Keratinocyte (primary cell): ENCODE measurements around the gene NFAT5. TPM values are rescaled to one million over a fixed set of nuclear protein-coding genes. Genes with fewer than 3 reads are reported as not detected.

ENCODE experiments used
- DNase-seq: peaks from one replicate; pipeline ENCODE4 v3.0.0-alpha.2; 2011; ENCODE audit warnings: low read depth, missing footprints, low spot score
- FAIRE-seq: peaks from 2 replicates; lab custom pipeline; 2011; peaks lifted over from hg19 to GRCh38; lab: Jason Lieb, UNC
- H2AFZ ChIP-seq: 2 replicates; pipeline ENCODE4 v1.6.0; 2012; ENCODE audit warnings: low read length, control low read depth, inconsistent platforms; ENCODE audit not compliant: control insufficient read depth
- H3K27ac ChIP-seq: 2 replicates; pipeline ENCODE4 v1.5.1; 2011; ENCODE audit warnings: low read length; ENCODE audit not compliant: control insufficient read depth, insufficient read depth
- H3K27me3 ChIP-seq: 3 replicates; pipeline ENCODE4 v1.6.0; 2011; ENCODE audit warnings: low read length; ENCODE audit not compliant: control insufficient read depth, insufficient read depth; ENCODE audit errors: extremely low read depth
- H3K36me3 ChIP-seq, 2 experiments: 2 replicates in 1 of 2; 3 replicates in 1 of 2; pipeline ENCODE4 v1.5.1; 2011; ENCODE audit warnings: low read length in 2 of 2, mild to moderate bottlenecking in 1 of 2; ENCODE audit not compliant: control insufficient read depth in 2 of 2, insufficient read depth in 2 of 2; ENCODE audit errors: extremely low read depth in 1 of 2
- H3K4me1 ChIP-seq: 3 replicates; pipeline ENCODE4 v1.5.1; 2011; ENCODE audit warnings: low read length; ENCODE audit not compliant: control insufficient read depth, insufficient read depth; ENCODE audit errors: extremely low read depth
- H3K4me2 ChIP-seq: 3 replicates; pipeline ENCODE4 v1.6.0; 2011; ENCODE audit warnings: low read depth, low read length; ENCODE audit not compliant: control insufficient read depth, insufficient read depth; ENCODE audit errors: extremely low read depth
- H3K4me3 ChIP-seq, 3 experiments: fragments of 200-600 bp in 1 of 3; sonication (generic) in 1 of 3; 2 replicates in 2 of 3; 3 replicates in 1 of 3; pipeline ENCODE4 v1.5.1; 2011 to 2016; ENCODE audit warnings: low read length in 3 of 3, mild to moderate bottlenecking in 3 of 3, control low read depth in 2 of 3, inconsistent platforms in 1 of 3, low read depth in 1 of 3, mixed read lengths in 1 of 3, mixed run types in 1 of 3, moderate library complexity in 1 of 3; ENCODE audit not compliant: control insufficient read depth in 2 of 3, insufficient read depth in 2 of 3; ENCODE audit errors: extremely low read depth in 1 of 3
- H3K79me2 ChIP-seq: 2 replicates; pipeline ENCODE4 v1.6.0; 2012; ENCODE audit warnings: low read length; ENCODE audit not compliant: control insufficient read depth, insufficient read depth
- H3K9ac ChIP-seq: 3 replicates; pipeline ENCODE4 v1.6.0; 2011; ENCODE audit warnings: low read length; ENCODE audit not compliant: control insufficient read depth, insufficient read depth; ENCODE audit errors: extremely low read depth
- H3K9me1 ChIP-seq: 3 replicates; pipeline ENCODE4 v1.6.0; 2011; ENCODE audit warnings: low read length; ENCODE audit not compliant: control insufficient read depth, insufficient read depth; ENCODE audit errors: extremely low read depth
- H3K9me3 ChIP-seq: 2 replicates; pipeline ENCODE4 v1.5.1; 2012; ENCODE audit warnings: low read depth, low read length; ENCODE audit not compliant: control insufficient read depth
- H4K20me1 ChIP-seq: 3 replicates; pipeline ENCODE4 v1.6.0; 2011; ENCODE audit warnings: low read length; ENCODE audit not compliant: control insufficient read depth, insufficient read depth; ENCODE audit errors: extremely low read depth
- EZH2 ChIP-seq: IDR thresholded peaks from one replicate; pipeline ENCODE4 v1.6.1; 2012; ENCODE audit warnings: inconsistent platforms, mild to moderate bottlenecking, low read length, moderate library complexity
- dilution Hi-C: fragments of 300-500 bp; cut with MboI; formaldehyde crosslinking; loops from one replicate; pipeline ENCODE4 v1.7.0; 2020; ENCODE audit warnings: low sequenced_read_pairs; ENCODE audit not compliant: extremely low pct_ligation_motif_present
- polyA plus RNA-seq, 5 experiments: library from polyadenylated mRNA; depleted of rRNA in 3 of 5; stranded (reverse) in 3 of 5; stranded (forward) in 1 of 5; unstranded in 1 of 5; fragments of >200 nt; gene quantifications; 1 replicate in 1 of 5; 2 replicates in 3 of 5; 3 replicates in 1 of 5; pipeline versions ENCODE4 v1.2.1 to v1.2.3, GENCODE V29; 2011 to 2012; ENCODE audit warnings: missing spikeins in 2 of 5, low read depth in 1 of 5, low replicate concordance in 1 of 5
- TF ChIP-seq, protein P1 (sequence below), 3 experiments: IDR thresholded peaks in 1 of 3; conservative IDR thresholded peaks in 1 of 3; optimal IDR thresholded peaks in 1 of 3; 2 replicates in 2 of 3; 3 replicates in 1 of 3; pipeline versions ENCODE3 to v1.5.1; 2011; ENCODE audit warnings: low read length in 3 of 3, mild to moderate bottlenecking in 3 of 3, moderate library complexity in 2 of 3, control low read depth in 1 of 3, inconsistent platforms in 1 of 3; ENCODE audit not compliant: insufficient read depth in 2 of 3; ENCODE audit errors: extremely low read depth in 1 of 3

NFAT5 gene
- polyA plus RNA-seq, 1 donor (not counting 4 experiments of a cell fraction or from before 2014, with no cell fraction given): 24.9 TPM

DNA sequence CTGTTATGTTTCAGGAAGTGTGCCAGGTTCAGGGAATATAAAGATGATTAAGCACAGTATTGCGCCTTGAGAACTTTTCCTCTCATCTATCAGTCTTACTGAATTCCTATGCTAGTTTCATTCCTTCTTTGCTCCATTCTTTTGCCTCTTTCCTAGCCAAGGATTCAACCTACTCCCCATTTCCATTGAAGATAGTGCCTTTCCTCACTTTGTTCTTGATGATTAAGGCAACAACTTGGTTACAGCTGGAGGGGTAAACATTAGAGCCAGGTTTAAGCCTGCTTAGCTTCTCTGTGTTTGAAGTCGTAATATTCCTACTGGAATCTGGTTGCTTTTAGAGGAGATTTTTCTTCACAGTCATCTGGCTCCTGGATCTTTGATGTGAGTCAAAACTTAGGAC lies 85.5 kb downstream of the NFAT5 start:
- Histone ChIP-seq H3K27me3 (no peaks in the 10 kb centered on the region), H3K79me2 (peaks cover 8% of the 10 kb centered on the region), H3K36me3 (peaks cover 17 to 29% of the 10 kb centered on the region in 2 experiments), H3K4me2 (no peak overlapping the region), H3K4me3 (no peak overlapping the region), H3K4me1 (no peaks in the 10 kb centered on the region), H4K20me1 (no peaks in the 10 kb centered on the region), H3K27ac (no peak overlapping the region), H2AFZ (no peak overlapping the region), H3K9me3 (no peaks in the 10 kb centered on the region), H3K9me1 (no peaks in the 10 kb centered on the region), H3K9ac (no peak overlapping the region)
- FAIRE-seq: no peak
- DNase-seq: no peak
- dilution Hi-C loops: no loop called here
- TF ChIP-seq, protein P1, sequence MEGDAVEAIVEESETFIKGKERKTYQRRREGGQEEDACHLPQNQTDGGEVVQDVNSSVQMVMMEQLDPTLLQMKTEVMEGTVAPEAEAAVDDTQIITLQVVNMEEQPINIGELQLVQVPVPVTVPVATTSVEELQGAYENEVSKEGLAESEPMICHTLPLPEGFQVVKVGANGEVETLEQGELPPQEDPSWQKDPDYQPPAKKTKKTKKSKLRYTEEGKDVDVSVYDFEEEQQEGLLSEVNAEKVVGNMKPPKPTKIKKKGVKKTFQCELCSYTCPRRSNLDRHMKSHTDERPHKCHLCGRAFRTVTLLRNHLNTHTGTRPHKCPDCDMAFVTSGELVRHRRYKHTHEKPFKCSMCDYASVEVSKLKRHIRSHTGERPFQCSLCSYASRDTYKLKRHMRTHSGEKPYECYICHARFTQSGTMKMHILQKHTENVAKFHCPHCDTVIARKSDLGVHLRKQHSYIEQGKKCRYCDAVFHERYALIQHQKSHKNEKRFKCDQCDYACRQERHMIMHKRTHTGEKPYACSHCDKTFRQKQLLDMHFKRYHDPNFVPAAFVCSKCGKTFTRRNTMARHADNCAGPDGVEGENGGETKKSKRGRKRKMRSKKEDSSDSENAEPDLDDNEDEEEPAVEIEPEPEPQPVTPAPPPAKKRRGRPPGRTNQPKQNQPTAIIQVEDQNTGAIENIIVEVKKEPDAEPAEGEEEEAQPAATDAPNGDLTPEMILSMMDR (optimal IDR thresholded peaks at IDR 0.05 in 1 of 3, IDR thresholded peaks at IDR 0.05 in 1 of 3, conservative IDR thresholded peaks at IDR 0.05 in 1 of 3; ENCODE audit: extremely low read depth in 1 of 3, insufficient read depth in 2 of 3, low read length in 3 of 3): no peak
- TF ChIP-seq EZH2: no peak

DNA sequence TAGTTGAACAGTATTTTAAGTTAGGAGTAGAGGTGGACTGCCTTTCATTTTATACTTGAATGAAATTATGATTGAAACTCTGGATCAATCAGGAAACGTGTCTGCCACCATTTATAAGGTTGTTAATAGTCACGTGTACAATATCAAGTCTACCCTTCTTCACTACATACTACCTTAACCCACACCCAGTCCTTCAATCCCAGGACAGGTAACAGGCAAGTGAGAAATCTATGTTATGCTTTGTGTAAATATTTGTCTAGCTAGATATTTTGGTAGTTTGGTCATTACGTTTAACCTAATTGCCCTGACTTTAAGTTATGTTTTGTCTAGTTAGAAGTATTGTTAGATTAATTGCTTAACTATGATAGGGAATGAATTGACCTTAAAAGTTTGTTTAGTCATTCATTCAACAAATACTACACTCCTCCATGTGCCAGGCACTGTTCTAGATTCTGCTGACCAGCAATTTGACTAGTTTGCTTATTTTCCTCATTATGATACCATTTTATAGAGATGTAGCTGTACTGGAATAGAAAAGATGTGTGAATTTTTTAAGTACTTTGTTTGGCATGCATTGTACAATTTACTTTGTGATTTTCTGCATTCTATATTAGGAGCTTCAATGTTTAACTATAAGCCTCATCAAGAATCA lies 88.6 kb downstream of the NFAT5 start:
- Histone ChIP-seq H4K20me1 (no peaks in the 10 kb centered on the region), H3K9me3 (no peaks in the 10 kb centered on the region), H3K79me2 (peaks cover 4% of the 10 kb centered on the region), H3K9me1 (no peaks in the 10 kb centered on the region), H3K4me2 (no peak overlapping the region), H2AFZ (no peak overlapping the region), H3K36me3 (peaks cover 12 to 22% of the 10 kb centered on the region in 2 experiments), H3K27me3 (no peaks in the 10 kb centered on the region), H3K27ac (no peak overlapping the region), H3K4me3 (no peak overlapping the region), H3K4me1 (no peaks in the 10 kb centered on the region), H3K9ac (no peak overlapping the region)
- TF ChIP-seq EZH2: no peak
- TF ChIP-seq, protein P1 (optimal IDR thresholded peaks at IDR 0.05 in 1 of 3, IDR thresholded peaks at IDR 0.05 in 1 of 3, conservative IDR thresholded peaks at IDR 0.05 in 1 of 3; ENCODE audit: extremely low read depth in 1 of 3, insufficient read depth in 2 of 3, low read length in 3 of 3): no peak
- FAIRE-seq (no peak), DNase-seq (no peak)
- dilution Hi-C loops: no loop called here
